Fibroblast of peridontal ligament (primary cell): ENCODE data around the gene TMEM187.
"Not testable (repeated sequence)": the region's sequence is repeated elsewhere in the genome, so short reads cannot be mapped to it uniquely, and the experiment has no call there.

Experiments used
- DNase-seq: peaks from one replicate; pipeline ENCODE4 v3.0.0-alpha.2; 2010; ENCODE audit errors: extremely low read depth

Gene TMEM187

DNA sequence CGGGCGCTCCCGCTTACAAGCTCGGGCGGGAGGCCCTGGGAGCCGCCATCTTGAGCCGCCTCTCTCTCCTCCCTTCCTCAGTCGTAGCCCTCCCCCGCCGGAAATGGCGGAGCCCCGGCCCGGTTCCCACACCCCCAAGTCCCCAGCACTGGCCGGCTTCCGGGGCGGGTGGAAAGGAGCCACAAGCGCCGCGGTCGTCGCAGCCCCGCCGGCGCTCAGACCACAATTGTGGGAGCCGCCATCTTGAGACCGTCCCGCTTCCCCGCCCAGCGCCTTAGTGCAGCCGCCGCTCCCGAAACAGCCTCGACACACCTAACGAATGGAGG, 1.5 kb upstream of the TMEM187 start:
- DNase-seq = peak; percentile 74

- peak; percentile 81 for DNase-seq
Observed at GRCh38 chrX:153971450-153972367, 845 bp upstream of the TMEM187 start, which contains the start of gene HCFC1. TSS of gene HCFC1 (minus strand) at chrX:153971818. CDS start at chrX:153970840, 978 bp downstream.

DNA sequence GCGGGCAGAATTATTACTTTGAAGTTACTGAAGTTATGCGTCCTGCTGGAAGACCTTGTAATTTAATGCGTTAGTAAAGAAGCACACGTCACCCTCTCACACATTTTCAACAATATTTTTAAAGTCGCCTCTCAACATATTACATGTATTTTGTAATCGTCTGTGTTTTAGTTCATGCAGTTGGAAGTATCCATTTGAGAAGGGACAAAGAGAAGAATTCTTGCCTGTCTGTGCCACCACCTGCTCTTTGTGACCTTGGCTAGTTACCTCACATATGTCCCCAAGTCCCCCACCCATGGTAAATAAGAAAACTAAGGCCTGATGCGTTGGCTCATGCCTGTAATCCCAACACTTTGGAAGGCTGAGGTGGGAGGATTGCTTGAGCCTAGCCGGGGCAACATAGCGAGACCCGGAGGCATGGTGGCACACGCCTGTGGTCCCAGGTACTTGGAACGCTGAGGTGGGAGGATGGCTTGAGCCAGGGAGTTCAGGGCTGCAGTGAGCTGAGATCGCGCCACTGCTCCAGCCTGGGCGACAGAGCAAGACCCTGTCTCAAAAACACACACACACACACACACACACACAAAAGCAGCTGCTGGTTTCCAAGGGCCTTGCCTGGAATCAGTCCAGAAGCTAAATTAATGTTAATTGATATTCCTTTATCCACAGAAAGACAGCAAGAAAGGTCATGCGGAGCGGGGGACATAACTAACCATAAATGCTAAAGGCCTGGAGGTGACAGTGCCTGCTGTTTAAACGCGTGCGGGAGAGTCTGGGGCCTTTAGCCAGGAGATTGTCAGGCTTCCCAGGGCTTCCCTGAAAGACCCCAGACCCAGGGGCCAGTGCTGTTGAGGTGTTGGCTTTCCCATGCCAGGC, 811 bp downstream of the TMEM187 start:
- peak; percentile 41 for DNase-seq

DNA sequence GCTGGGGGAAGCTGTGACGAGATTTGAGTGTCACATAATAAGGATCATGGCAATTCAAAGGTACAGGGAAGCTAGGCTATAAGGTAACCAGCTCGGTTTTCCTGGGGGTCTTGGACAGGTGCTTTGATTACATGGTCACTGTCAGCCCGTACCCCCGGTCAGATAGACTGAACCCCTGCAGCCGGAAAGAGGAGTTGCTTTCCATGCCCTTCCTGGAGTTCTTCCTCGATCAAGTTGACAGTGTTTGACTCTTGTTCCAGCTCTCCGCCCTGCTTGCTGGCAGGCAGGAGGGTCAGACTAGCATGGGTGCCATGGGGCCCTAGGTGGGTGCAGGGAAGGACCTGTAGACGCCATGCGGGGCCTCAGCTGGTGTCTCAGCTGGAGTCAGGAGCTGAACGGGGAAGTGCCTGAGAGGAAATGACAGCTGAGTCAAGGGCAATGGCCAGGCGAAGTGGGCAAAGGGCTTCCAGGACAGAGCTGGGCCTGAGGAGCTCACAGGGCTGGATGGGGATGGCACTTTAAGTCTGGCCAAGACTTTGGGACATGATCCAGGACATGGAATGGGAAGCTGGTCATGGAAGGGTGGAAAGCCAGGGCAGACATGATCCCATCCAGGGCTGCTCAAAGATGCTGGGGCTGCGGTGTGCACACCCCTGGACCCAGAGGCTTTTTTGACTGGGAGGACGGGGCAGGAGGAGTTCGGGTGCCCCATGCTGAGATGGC, 1.6 kb downstream of the TMEM187 start:
- DNase-seq = no peak

- no peak for DNase-seq
Observed at GRCh38 chrX:153974726-153975286, 2.3 kb downstream of the TMEM187 start.

DNA sequence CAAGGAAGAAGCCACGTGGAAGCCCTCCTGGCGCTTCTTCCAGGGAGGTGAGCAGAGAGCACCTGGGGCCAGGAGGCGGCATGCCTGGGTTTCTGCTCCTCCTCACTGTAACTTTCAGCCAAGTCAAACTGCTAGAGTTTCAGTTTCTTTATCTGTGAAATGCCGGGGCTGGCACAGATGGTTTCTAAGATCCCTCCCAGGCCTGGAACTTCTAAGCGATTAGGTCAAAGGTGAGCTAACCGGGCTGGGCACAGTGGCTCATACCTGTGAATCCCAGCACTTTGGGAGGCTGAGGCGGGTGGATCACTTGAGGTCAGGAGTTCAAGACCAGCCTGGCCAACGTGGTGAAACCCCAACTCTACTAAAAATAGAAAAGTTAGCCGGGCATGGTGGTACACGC, 7.8 kb downstream of the TMEM187 start:
- not testable (repeated sequence) for DNase-seq

DNA sequence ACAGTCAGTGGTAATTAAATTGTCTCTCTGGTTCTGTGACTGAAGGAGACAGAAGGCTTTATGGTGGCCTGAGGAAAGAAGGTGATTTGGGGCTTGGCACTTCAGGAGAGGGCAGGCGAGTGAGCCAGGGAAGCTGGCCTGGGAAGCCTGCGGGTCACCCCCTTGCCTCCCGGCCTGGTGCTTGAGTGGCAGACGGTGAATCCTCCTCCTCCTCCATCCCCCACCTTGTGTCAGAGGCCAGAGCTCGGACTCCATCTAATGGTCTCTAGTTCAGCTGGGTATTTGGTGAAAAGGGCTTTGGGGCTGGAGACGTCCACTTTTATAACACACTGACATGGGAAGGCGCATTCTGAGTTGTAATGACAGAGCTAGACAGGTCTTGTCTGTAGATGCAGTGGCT, 8.7 kb downstream of the TMEM187 start:
- no peak for DNase-seq

DNA sequence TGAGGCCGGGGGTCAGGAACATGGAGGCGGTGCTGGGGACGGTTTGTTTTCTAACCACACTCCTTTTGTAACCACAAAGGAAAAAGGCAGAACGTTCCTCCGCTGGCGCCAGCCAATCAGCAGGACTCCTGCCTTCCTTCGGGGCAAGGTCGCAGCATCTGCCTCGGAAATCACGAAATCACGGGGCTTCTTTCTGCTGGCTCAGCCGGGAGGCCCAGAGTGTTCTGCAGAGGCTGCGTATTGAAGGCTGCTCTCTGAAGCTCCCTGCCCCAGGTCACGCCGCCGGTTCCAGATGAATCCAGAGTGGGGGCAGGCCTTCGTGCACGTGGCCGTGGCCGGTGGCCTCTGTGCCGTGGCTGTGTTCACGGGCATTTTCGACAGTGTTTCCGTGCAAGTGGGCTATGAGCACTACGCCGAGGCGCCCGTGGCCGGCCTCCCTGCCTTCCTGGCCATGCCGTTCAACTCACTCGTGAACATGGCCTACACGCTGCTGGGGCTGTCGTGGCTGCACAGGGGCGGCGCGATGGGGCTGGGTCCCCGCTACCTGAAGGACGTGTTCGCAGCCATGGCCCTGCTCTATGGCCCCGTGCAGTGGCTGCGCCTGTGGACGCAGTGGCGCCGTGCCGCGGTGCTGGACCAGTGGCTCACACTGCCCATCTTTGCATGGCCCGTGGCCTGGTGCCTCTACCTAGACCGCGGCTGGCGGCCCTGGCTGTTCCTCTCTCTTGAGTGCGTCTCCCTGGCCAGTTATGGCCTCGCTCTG, 9.4 kb downstream of the TMEM187 start:
- DNase-seq = peak; percentile 71

- no peak for DNase-seq
Observed at GRCh38 chrX:153983321-153983801, 10.8 kb downstream of the TMEM187 start.

DNA sequence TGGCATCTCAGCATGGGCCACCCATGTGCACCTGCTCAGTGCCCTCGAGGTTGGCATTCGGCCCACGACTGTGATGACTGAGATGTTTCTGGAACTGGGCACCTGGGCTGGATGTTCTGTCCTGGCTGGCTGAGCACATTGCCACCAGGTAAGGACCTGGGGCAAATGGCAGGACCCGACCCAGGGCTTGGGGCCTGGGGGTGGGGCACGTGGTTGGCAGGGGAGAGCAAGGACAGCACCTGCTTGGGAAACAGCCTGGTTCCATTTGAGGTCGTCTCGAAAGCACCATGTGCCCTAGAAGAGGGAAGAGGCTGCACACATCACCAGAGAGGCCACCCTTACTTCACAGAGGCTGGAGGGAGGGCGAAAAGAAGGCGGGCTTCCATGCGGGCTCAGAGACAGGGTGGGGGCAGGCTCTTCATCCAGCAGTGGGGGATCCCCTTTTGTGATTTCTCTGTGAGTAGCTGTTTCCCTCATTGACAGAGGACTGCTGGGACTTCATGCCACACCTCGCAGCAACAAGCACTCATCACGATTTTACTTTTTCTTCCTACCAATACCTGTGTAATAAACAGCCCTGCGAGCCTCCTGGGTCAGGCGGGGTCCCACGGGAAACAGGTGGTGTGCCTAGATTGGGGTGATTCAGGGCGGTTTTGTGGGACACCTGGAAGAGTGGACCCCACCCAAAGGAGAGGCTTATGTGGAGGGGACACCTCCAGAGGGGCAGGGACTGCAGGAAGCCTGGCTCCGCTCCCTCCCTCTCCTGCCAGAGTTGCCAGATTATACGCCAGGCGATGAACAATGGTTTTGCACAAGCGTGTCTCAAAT, 12.0 kb downstream of the TMEM187 start:
- no peak for DNase-seq

DNA sequence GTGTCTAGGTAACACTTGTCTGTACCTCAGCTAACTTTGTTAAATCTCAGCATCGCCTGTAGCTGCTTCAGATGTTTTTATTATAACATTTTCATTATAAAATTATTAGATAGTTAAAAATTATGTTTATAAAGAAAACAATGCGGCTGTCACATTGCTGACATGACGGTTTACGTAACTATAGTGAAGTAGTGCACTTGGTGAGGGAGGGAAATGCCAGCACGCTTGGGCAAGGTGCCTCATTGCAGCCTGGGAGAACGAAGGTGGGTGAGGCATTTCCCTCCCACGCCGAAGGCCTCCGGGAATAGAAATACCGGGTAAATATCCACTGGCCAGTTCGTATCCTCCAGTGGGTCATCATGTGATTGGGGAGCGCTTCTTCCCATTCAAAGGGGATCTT, 15.9 kb downstream of the TMEM187 start:
- DNase-seq = no peak

DNA sequence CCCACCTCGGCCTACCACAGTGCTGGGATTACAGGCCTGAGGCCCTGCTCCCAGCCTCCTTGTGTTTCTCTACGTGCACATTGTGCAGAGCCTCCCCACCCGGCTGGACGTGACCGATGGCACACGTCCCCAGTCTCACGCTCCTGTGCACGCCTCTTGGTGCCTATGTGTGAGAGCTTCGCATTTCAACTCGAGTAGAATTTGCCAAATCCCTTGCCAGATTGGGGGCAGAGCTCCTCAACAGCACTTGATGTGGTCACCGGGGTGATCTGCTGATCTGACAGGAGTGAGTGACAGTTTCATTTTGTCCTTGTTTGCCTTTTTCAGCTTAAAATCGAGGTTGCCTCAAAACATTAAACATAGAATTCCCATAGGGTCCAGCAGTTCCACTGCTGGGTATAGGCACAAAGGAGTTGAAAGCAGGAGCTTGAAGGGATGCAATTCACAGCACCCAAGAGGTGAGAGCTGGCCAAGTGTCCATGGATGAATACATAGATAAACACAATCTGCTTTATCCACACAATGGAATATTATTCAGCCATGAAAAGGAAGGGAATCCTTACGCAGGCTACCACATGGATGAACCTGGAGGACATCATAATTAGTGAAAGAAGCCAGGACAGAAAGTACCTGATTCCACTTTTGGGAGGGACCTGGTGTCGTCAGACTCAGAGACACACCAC, 17.6 kb downstream of the TMEM187 start:
- no peak for DNase-seq

- DNase-seq = no peak
Observed at GRCh38 chrX:153991013-153991580, 18.5 kb downstream of the TMEM187 start.

DNA sequence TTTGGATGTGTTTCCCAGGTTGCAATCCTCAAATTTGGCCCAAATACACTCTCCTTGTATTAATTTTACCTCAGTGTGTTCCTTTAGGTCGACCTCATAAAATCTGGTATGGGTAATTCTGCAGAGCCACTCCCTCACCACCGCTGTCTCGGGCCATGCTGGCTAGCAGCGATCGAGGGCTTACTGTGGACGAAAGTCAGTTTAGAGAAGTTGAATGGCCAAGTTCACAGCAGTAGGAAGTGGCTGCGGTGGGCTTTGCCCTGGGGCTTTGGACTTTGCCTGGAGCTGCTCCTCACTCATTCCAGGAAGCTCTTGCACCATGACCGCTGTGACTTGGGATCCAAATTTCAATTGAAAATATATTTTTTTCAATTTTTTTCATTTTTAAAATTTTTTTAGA, 19.6 kb downstream of the TMEM187 start:
- DNase-seq = no peak

GRCh38 chrX:153993079-153993478, 20.5 kb downstream of the TMEM187 start:
- no peak for DNase-seq

DNA sequence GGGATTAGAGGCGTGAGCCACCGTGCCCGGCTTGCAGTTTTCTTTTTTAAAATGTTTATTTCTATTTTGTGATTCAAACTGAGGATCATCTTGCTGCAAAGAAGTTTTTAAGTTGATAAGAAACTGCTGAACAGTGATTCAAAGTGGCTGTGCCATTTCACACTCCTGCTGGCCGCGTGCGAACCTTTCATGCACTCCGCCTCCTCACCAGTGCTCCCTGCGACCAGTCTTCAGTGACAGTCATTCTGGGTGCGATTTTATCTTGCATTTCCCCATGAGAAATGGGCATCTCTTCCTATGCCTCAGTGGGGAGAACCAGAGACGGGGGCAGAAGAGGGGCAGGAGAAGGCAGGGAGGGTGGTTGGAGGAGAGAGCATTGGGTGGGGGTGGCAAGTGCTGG, 21.4 kb downstream of the TMEM187 start:
- DNase-seq = no peak

DNA sequence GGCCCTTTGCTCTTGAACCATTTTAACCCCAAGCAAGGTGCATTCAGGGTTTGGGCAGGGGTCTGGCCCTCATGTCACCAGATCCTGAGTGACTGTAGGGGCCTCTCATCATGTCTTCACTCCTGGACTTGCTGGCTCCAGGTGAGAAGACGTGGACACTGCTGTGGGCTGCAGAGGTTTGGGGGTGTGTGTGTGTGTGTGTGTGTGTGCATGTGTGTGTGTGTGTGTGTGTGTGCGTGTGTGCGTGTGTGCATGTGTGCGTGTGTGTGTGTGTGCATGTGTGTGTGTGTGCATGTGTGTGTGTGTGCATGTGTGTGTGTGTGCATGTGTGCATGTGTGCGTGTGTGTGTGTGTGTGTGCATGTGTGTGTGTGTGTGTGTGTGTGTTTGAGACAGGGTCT, 21.8 kb downstream of the TMEM187 start:
- DNase-seq = not testable (repeated sequence)

DNA sequence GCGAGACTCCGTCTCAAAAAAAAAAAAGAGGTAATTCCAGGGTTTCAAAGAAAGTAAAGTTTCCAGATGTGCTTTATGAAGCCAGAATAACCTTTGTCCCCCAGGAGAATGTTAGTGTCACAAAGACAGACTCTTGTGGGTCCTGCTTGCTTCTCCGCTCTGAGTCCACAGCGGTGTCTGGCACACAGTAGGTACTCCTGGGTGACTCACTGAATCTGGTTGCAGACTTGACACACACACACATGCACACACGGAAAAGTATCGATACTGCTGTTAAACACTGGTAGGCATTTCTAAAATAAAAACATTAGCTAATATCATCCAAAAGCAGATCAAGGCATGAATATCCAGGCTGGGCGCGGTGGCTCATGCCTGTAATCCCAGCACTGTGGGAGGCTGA, 22.9 kb downstream of the TMEM187 start:
- DNase-seq = no peak
